Activated naive CD4-positive, alpha-beta T cell treated with anti-CD3 and anti-CD28 coated beads, Interleukin-2, amount 50 U/mL, for 72 hours (primary cell): ENCODE measurements around the gene C19orf38. TPM values are rescaled to one million over a fixed set of nuclear protein-coding genes. Genes with fewer than 3 reads are reported as not detected.
"Not testable (repeated sequence)": the region's sequence is repeated elsewhere in the genome, so short reads cannot be mapped to it uniquely, and the experiment has no call there.

ENCODE experiments used
- ATAC-seq, 2 donors: fragments of 150-1000 bp; cut with Tn5 transposase; 2 replicates each; pipeline ENCODE4 v1.10.0; 2021; ENCODE audit warnings: mild to moderate bottlenecking in 2 of 2, moderate library complexity in 2 of 2
- DNase-seq, 2 donors: peaks; one replicate each; pipeline ENCODE4 v3.0.0; 2021 to 2022; ENCODE audit warnings: low spot score in 2 of 2
- H3K27ac Mint-ChIP-seq, 2 donors: one replicate each; pipeline ENCODE4 v1.8.0; 2022; ENCODE audit warnings: mild to moderate bottlenecking in 2 of 2, mixed read lengths in 2 of 2
- H3K36me3 Mint-ChIP-seq, 2 donors: one replicate each; pipeline ENCODE4 v1.8.0; 2022; ENCODE audit warnings: mixed read lengths in 2 of 2
- H3K9me3 Mint-ChIP-seq, 2 donors: one replicate each; pipeline ENCODE4 v1.8.0; 2022; ENCODE audit warnings: mixed read lengths in 2 of 2
- total RNA-seq, 2 donors: library from RNA; stranded (reverse); gene quantifications; one replicate each; pipeline ENCODE4 v1.2.3, GENCODE V29; 2022

Gene C19orf38
- total RNA-seq, 2 donors from 2014 or later = 3.5 to 6.4 TPM

GRCh38 chr19:10877608-10878007, 29.4 kb downstream of the C19orf38 start:
- not testable (repeated sequence) for DNase-seq, H3K9me3 Mint-ChIP-seq, H3K36me3 Mint-ChIP-seq, ATAC-seq
- peak overlapping the region in 1 of 2 donors; percentile 77 for H3K27ac Mint-ChIP-seq

DNA sequence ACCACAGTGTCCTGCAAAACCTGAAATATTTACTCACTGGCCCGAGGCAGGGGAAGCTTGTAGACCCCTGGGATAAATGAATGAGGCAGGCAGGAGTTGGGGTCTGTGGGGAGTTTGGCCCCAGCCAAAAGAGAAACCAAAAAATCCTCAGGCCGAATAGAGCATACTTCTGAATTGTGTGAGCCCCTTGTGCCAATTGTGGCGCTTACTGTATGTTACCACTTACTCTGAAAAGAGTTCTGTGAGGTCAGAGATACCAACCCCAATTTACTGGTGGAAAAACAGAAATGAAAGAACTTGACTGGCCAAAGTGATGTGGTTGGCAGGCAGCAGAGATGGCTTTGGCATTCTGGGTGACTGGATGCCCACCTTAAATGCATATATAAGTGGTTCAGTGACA, 30.0 kb downstream of the C19orf38 start:
- H3K27ac Mint-ChIP-seq = peak overlapping the region; percentile 77 to 92
- no peaks in the 10 kb centered on the region for H3K9me3 Mint-ChIP-seq
- no peak for DNase-seq
- ATAC-seq = peak in 1 of 2 donors; percentile 22
- H3K36me3 Mint-ChIP-seq = peaks cover 0 to 6% of the 10 kb centered on the region in 2 donors

DNA sequence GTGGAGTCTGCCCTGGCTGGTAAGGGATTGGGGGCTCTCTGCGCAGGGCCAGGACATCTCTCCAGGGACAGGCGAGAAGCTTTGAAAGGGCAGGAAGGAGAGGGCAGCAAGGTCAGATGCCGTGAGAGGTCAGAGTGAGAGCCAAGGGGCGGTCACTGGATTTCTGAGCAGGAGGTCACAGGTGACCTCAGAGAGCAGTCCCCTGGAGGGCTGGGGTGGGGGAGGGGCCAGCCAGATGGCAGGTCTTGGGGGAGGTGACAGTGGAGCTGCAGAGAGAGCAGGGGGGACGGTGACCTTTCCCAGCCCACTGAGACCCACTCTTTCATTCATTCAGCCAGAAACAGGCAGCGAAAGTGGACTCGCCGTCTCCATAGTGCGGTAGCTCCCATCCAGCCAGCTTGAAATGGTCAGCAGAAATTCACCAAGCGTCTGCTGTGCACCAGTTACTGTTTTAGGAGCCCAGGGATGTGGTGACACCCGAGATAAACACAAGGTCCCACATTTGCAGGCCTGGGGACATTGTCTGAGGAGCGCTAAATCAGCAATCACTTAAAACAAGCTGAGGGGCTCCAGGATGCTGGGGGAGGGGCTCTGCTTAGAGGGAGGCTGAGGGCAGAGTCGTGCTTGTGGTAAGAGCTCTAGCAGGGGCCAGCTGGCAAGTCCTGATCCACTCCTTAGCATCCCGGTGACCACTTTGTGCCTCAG, 33.3 kb downstream of the C19orf38 start:
- H3K27ac Mint-ChIP-seq = no peak overlapping the region

GRCh38 chr19:10882108-10882457, 33.9 kb downstream of the C19orf38 start:
- Mint-ChIP-seq H3K36me3 (peaks cover 0 to 6% of the 10 kb centered on the region in 2 donors), H3K27ac (no peak overlapping the region), H3K9me3 (no peaks in the 10 kb centered on the region)
- ATAC-seq (no peak), DNase-seq (no peak)

More for the DNA sequence above, 33.3 kb downstream of the C19orf38 start:
- DNase-seq (no peak), ATAC-seq (no peak)
- H3K36me3 Mint-ChIP-seq = peaks cover 0 to 6% of the 10 kb centered on the region in 2 donors
- H3K9me3 Mint-ChIP-seq = no peaks in the 10 kb centered on the region

- ATAC-seq (no peak), DNase-seq (no peak)
- Mint-ChIP-seq H3K36me3 (peaks cover 0 to 2% of the 10 kb centered on the region in 2 donors), H3K9me3 (no peaks in the 10 kb centered on the region), H3K27ac (no peak overlapping the region)
These were observed 36.1 kb downstream of the C19orf38 start for GRCh38 chr19:10884274-10884673.

- no peaks in the 10 kb centered on the region for H3K9me3 Mint-ChIP-seq
- ATAC-seq (no peak), DNase-seq (no peak)
- no peaks in the 10 kb centered on the region for H3K36me3 Mint-ChIP-seq
- H3K27ac Mint-ChIP-seq = peak overlapping the region in 1 of 2 donors; percentile 44
These were observed 37.3 kb downstream of the C19orf38 start for GRCh38 chr19:10885201-10886169.

DNA sequence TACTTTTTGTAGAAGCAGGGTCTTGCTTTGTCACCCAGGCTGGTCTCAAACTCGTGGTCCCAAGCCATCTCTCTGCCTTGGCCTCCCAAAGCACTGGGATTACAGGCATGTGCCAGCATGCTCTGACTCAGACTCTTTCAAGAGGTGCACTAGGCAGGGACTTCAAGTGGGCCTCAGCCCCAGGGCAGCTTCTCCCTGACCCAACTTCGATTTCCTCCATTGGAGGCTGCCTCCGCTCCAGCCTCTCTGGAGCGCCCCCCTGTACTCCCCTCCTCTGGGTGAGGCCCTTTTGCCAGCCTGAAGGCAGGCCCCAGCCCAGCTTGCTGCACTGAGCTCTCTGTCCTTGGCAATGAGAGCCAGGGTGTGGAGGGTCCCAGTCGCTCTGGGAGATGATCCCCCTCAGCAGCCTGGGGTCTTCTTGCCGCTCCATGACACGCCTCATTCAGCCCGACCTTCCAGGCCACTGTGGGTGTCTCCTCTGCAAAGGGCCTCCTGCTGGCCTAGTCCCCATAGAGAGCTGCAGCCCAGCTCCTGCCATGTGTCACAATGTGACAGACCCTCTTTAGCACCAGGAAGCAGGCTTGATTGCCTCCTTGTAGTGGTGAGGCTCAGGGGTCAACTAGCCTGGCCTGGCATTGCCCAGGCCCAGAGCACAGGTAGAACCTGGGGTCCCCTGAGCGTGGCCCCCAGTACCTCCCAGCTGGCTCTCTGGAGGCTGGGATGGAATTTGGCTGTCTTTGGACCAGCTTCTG, 39.6 kb downstream of the C19orf38 start:
- Mint-ChIP-seq H3K36me3 (no peaks in the 10 kb centered on the region), H3K27ac (peak overlapping the region; percentile 60 to 76), H3K9me3 (no peaks in the 10 kb centered on the region)
- DNase-seq (no peak), ATAC-seq (no peak)

- Mint-ChIP-seq H3K9me3 (no peaks in the 10 kb centered on the region), H3K27ac (no peak overlapping the region), H3K36me3 (no peaks in the 10 kb centered on the region)
- no peak for DNase-seq
- ATAC-seq = no peak
These were observed 40.2 kb downstream of the C19orf38 start for GRCh38 chr19:10888421-10888866.

DNA sequence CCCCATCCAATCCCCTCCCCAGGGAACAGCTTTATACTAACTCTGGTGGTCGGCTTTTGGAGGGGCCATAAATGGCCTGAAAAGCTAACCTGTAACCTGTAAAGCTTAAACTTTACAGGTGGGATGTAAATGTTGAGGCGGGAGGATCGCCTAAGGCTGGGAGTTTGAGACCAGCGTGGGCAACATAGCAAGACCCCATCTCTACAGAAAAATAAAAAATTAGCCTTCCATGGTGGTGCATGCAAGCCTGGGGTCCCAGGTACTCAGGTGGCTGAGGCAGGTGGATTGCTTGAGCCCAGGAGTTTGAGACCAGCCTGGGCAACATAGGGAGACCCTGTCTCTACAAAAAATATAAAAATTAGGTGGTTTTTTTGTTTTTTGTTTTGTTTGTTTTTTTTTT, 41.7 kb downstream of the C19orf38 start:
- DNase-seq (no peak), ATAC-seq (no peak)
- H3K27ac Mint-ChIP-seq = no peak overlapping the region
- H3K9me3 Mint-ChIP-seq = no peaks in the 10 kb centered on the region
- no peaks in the 10 kb centered on the region for H3K36me3 Mint-ChIP-seq

GRCh38 chr19:10891405-10892086, 43.3 kb downstream of the C19orf38 start:
- DNase-seq (no peak), ATAC-seq (no peak)
- H3K36me3 Mint-ChIP-seq = no peaks in the 10 kb centered on the region
- no peaks in the 10 kb centered on the region for H3K9me3 Mint-ChIP-seq
- H3K27ac Mint-ChIP-seq = no peak overlapping the region

GRCh38 chr19:10892256-10892655, 44.0 kb downstream of the C19orf38 start:
- ATAC-seq = no peak

GRCh38 chr19:10894911-10895213, 46.6 kb downstream of the C19orf38 start:
- Mint-ChIP-seq H3K27ac (no peak overlapping the region), H3K36me3 (no peaks in the 10 kb centered on the region), H3K9me3 (no peaks in the 10 kb centered on the region)
- DNase-seq (no peak), ATAC-seq (no peak)

More at GRCh38 chr19:10892256-10892655, 44.0 kb downstream of the C19orf38 start:
- DNase-seq = no peak
- no peak overlapping the region for H3K27ac Mint-ChIP-seq
- no peaks in the 10 kb centered on the region for H3K9me3 Mint-ChIP-seq
- H3K36me3 Mint-ChIP-seq = no peaks in the 10 kb centered on the region

DNA sequence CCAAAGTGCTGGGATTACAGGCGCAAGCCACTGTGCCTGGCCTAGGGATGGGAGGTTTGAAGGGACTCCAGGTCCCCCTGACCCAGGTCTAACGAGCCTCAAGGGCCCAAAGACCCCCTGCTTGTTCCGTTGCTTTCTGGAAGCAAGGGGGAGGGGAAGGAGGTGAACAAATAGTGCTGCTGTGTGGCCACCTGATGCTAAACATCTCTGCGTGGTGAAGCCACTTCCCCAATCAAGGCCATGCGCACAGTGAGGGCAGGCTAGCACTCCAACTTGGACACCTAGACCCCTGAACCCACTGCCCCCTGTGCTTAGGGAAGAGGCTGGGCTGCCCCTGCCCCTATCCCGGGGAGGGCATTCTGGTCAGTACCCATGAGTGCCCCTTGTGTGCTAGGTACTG, 47.1 kb downstream of the C19orf38 start:
- no peak overlapping the region for H3K27ac Mint-ChIP-seq
- no peaks in the 10 kb centered on the region for H3K9me3 Mint-ChIP-seq
- DNase-seq (no peak), ATAC-seq (no peak)
- H3K36me3 Mint-ChIP-seq = no peaks in the 10 kb centered on the region

DNA sequence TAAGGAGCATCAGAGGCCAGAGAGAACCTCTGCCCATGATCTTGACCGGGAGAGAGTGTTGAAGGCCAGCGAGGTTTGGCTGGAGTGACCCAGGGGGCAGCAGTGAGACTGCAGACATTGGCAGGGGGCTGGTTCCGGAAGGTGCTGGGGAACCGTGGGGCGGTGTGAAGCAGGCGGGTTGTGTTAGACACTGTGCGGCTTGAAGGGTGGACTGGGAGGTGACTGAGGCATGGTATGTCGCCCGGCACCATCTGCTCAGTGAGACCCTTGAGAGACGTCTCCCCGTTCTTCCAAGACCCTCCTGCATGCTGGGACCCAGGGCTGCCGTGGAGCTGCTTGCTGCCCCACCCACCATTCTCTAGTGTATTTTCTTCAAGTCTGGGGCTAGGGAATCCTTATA, 47.7 kb downstream of the C19orf38 start:
- no peak overlapping the region for H3K27ac Mint-ChIP-seq
- ATAC-seq = no peak
- no peaks in the 10 kb centered on the region for H3K9me3 Mint-ChIP-seq
- no peaks in the 10 kb centered on the region for H3K36me3 Mint-ChIP-seq
- no peak for DNase-seq

GRCh38 chr19:10896851-10897526, 48.8 kb downstream of the C19orf38 start:
- H3K27ac Mint-ChIP-seq = peak overlapping the region; percentile 58 to 75
- no peaks in the 10 kb centered on the region for H3K9me3 Mint-ChIP-seq
- no peaks in the 10 kb centered on the region for H3K36me3 Mint-ChIP-seq
- DNase-seq = no peak
- ATAC-seq = peak in 1 of 2 donors; percentile 66

- Mint-ChIP-seq H3K27ac (peak overlapping the region in 1 of 2 donors; percentile 65), H3K9me3 (no peaks in the 10 kb centered on the region), H3K36me3 (no peaks in the 10 kb centered on the region)
- DNase-seq = no peak
- no peak for ATAC-seq
These were observed 50.4 kb downstream of the C19orf38 start for GRCh38 chr19:10898633-10899032.
